Measurements from ENCODE around the gene PHACTR4. TPM values are rescaled to one million over a fixed set of nuclear protein-coding genes. Genes with fewer than 3 reads are reported as not detected.

The PHACTR4 gene
- total and polyA plus RNA-seq, 9 of the 15 experiments (the other 6 are each of a cell fraction or from before 2014, with no cell fraction given) = 6.4 to 43.6 (median 14.2) TPM

- TF ChIP-seq NONO (IDR thresholded peaks at IDR 0.05; ENCODE audit: low read depth in 2 of 2, low read length in 1 of 2) (no peak), ZBED1 (IDR thresholded peaks at IDR 0.05) (no peak), SNRNP70 (optimal IDR thresholded peaks at IDR 0.05; ENCODE audit: low read depth, low read length) (peak; percentile 96), SIRT6 (IDR thresholded peaks at IDR 0.05; ENCODE audit: low read depth, low read length) (peak; percentile 55), DIDO1 (tag; IDR thresholded peaks at IDR 0.05; ENCODE audit: low read depth) (no peak), PRDM10 (IDR thresholded peaks at IDR 0.05; ENCODE audit: partially characterized antibody) (peak; percentile 73), KAT8 (IDR thresholded peaks at IDR 0.05; ENCODE audit: low read depth) (no peak), NR3C1 (CRISPR knock-in tag; IDR thresholded peaks at IDR 0.05) (no peak), LCOR (CRISPR knock-in tag; IDR thresholded peaks at IDR 0.05) (no peak), ZBTB5 (IDR thresholded peaks at IDR 0.05) (no peak), PRPF4 (IDR thresholded peaks at IDR 0.05; ENCODE audit: insufficient read depth, low read depth, low read length, poor library complexity, severe bottlenecking) (no peak), HDAC2 (IDR thresholded peaks at IDR 0.05) (no peak), L3MBTL2 (IDR thresholded peaks at IDR 0.05) (no peak), ZBTB40 (IDR thresholded peaks at IDR 0.05) (no peak), ZBTB40 (CRISPR knock-in tag; IDR thresholded peaks at IDR 0.05) (no peak), TAF7 (tag; IDR thresholded peaks at IDR 0.05) (no peak)
Observed at GRCh38 chr1:28507247-28507645, 137.7 kb downstream of the PHACTR4 start (continued).

Data from K562 (cell line).